HuH-7 (cell line): Measurements from ENCODE around the gene FIBIN.

Experiments
- DNase-seq: peaks from one replicate; pipeline ENCODE4 v3.0.0; 2011; ENCODE audit warnings: low spot score

Gene FIBIN

DNA sequence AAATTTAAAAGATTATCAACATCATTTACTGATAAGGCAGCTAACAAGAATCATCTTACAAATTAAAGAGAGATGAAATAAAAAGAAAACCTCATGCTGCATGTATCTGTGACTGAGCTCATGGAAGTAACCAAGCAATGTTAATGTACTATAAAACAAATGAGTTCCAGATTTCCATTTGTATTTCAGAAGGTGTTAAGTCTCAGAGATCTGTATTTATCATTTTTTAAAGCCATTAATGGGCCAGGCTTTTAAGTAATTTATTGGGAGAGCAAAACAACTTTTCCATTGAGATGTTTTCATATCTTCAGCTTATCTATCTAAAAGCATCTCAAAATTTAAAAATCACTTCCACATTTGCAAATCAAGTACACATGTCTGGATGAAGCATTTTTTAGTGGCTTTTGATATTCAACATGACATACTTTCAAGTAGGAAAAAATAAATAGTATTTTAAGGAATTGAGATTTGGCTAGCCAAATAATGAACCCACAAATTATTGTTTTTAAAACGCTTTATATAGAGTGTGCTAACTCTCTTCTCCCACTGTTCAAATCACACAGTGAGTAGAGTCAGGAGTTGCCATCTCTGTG, 28.8 kb downstream of the FIBIN start:
- DNase-seq = no peak

DNA sequence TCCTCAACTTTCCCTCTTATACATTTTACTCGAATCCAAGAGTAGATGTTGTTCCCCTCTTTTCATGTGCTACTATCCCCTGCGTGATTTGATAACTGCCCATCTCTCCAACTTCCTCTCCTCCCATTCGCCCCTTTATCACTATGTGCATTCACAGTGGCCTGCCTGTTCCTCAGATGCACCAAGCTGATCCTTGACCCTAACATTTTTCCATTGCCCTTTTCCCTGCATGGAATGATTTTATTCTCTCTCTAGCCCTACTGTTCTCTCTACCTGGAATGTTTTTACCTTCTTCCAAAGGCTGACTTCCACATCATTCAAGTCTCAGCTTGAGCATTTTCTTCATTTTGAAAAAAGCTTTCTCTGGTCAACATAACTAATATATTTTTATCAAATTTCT, 31.0 kb downstream of the FIBIN start:
- DNase-seq = no peak

DNA sequence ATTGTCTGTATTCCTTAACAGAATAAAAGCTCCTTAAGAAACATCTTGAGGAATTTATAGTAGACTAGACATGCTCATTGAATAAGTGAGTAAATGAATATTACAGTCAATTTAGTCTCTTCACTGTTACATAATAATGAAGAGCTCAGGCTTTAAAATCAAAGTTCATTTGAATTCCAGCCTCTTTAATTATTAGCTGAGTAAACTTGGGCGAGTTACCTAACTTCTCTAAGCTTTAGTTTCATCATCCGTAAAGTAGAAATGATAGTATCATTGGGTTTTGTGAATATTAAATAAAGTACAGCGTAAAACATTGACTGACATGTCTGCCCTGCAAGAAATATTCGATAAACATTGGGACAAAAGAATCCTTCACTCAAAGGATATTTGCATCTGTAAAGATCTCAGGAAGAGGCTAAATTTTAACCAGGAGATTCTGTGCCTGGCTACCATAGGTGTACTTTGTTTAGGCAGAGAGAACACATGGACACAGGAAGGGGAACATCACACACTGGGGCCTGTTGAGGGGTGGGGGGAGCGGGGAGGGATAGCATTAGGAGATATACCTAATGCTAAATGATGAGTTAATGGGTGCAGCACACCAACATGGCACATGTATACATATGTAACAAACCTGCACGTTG, 31.5 kb downstream of the FIBIN start:
- peak; percentile 62 for DNase-seq

DNA sequence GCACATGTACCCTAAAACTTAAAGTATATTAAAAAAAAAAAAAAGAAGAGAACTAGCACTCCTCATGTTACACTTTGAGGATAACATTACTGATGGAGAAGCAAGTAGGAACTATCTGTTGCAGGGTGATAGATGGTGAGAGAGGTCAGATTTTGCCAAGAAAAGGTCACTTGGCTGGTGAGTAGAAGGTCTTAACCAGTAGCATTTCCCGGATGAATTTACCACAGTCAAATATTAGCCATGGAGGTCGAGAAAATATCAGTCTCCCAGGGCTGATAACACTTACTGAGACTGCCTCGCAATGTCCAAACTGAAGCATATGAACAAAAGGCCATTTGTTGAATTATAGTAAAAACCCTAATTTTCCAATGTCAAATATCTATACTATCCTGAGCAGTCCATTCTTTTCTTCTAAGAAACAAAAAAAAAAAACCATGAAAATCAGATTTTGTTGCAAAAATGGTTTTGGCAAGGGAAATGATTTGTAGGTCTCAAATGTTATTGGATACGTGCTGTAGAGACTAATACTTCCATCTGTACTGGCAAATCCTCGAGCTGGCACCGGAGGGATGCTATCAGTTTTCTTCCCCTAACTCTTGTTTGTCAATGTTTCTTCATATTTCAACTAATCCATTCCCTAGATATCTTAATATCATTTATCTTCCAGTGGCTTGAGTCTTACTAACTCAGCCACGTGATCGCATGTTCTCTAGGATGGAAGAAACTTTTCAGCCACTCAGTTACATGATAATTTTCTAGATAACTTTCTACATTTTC, 32.2 kb downstream of the FIBIN start:
- peak; percentile 61 for DNase-seq

DNA sequence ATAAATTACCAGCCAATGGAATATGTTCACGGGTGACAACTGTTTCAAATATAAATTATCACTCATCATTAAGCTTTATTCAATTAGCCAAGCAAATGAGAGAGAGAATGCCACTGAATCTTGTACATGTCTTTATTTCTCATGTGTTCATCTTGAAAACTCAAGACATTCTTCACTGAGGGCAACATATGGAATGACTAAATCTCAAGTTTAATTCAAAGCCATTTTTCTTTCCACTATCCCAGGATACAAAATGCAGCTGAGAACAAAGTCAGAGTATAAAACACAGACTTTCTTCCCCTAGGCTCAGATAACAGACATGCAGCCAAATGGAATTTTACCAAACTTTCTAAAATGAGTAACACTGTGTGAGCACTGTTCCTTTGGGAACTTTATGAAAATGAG, 34.7 kb downstream of the FIBIN start:
- no peak for DNase-seq

DNA sequence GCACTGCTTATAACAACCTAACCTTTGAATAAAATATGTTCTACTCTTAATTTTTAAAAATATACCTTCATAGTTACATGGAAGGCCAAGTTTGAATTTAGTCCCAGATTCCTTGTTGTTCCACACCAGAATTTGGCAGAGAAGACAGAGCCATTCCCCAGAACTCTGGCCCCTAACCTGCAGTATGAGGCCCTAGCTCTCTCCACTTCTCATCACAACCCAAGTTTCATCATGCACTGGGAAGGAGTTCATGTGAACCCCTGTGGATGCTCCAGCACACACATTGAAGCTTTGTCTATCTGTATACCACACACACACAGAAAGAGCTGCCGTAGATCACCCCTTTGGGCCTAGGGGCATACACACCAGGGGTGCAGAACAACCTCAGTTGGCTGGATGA, 36.1 kb downstream of the FIBIN start:
- no peak for DNase-seq

DNA sequence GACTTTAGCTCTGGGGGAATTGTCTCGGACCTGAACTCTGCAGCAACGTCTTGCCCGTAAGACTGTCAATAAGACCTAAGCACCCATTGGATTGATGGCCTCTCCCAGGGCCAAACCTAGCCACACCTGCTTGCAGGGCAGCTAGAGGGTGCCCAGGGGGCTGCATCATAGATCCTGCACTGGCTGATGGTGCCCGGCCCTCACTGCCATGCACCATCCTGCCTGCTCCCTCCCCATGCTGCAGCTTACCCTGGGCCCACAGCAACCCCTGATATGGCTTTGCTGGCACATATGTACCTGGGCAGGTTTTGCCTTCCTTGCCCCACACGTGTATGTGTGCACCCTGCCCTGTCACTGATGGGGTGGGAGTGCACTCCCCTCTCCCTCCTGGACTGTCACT, 37.8 kb downstream of the FIBIN start:
- DNase-seq = no peak

DNA sequence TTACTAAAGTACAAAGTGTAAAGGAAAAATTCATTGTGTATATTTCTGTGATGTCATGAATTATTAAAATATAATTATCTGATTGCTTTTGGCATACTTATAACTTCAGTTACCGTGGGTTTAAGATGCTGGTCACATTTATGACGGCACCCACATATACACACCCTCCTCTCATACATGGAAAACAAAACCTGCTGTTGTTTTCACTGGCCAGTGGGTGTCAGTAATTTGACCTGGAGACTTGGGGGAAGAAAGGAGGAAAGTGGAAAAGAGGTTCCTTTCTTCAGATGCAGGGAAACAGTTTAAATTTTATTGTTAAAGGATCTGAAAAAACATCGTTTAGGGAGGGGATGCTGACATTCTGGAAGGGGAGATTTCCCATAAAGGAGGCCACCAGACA, 46.0 kb downstream of the FIBIN start:
- peak; percentile 61 for DNase-seq

DNA sequence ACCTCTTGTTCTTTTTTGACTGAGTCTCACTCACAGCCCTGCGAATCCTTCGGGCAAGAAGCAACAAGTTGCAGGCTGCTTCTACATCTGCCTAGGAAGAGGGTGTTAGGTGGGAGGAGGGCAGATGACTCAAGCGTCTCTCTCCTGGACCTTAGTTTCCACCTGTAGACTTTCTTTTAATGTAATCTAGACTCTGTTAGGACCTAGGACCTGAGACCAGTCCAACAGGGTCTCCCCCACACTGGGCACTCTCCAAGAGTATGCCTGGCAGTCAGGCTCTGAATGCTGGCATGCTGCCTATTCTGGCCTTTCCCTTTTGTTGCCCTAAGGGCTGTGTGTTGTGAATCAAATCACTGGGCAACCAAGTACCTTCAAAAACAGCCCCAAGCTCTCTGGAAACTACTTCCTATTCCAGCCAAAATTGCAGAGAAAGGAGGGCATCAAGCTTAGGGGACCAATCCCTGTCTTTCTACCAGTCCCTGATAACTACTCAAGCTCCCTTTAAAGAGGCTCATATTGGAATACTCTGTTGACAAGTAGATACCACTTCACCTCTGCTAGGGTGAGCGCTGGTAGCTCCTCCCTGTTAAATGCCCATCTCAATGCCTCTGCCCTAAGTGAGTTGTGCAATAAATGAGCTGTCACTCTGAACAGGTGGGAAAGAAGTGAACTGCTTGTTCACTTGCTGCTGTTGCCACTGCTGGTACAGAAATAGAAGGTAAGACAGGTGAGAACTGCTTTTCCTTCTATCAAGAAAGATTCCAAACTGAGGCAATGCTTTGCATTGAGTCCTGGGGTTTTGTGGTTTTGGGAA, 46.6 kb downstream of the FIBIN start, which contains the start of gene BBOX1:
Gene BBOX1 (plus strand): TSS at position 514 of the 814 bp plus-strand sequence. CDS start 14,616 bp downstream, outside the sequence.
- no peak for DNase-seq

DNA sequence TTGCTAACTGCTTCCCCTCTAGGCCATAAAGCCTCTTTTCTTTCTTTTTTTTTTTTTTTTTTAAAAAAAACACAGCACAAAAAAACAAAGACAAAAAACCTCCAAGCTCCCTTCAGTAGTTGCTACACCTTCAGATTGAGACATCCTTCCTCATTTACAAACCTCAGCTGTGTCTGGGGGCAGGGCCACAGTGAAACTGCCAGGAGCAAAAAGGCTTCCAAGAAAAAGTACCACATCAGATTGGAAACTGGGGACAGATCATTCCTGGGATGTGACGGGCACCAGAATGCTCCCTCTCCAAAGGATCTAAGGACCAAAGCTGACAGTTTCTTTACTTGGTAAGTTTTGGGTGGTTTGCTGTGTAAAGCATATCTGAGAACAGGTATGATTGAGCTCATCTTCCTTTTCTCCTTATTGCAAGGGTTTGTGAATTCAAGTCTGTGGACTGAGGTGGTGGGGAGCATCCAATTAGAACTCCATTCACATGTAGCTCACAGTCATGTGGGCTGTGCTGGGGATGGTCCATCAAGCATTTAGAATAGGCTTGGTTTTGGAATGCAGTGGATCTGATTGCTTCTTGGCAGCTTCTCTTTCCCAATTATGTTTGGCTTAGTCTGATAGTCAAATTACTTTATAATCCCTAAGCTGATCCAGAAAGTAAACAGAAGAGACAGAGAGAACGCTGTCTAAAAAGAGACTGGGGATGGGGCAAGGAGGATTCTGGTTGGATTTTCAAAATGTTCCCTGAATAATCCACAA, 47.4 kb downstream of the FIBIN start:
- DNase-seq = no peak
